GM19240 (cell line): Measurements from ENCODE around the gene SMPD3.
A peak's percentile ranks its signal among the peaks of the same experiment; 100 is the strongest.

Source experiments
- DNase-seq: peaks from one replicate; pipeline ENCODE4 v3.0.0; 2011; ENCODE audit warnings: low spot score; ENCODE audit not compliant: insufficient read length

The SMPD3 gene

GRCh38 chr16:68335175-68335574, 113.1 kb downstream of the SMPD3 start:
- no peak for DNase-seq

- no peak for DNase-seq
Observed at GRCh38 chr16:68332411-68333121, 115.7 kb downstream of the SMPD3 start.

DNA sequence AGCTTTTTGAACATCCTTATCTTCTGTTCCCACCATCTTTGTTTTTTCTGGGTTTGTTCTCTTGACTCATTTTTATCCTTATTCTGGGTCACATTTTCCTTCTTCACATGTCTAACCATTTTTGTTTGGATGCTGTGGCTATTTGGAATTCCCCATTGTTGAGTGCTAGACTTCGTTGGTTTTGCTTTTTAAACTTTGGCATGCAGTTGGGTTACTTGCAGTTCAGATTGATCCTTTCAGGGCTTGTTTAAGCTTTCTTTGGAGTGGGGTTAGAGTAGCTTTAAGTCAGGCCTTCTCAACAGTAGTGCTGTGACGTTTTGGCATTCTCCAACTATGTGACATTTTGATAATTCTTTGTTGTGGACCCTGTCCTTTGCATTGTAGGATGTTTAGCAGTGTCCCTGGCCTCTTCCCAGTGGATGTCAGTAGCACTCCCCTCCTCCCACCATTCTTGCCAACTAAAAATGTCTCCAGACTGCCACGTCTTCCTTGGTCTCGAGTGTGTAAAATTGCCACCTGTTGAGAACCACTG, 116.4 kb downstream of the SMPD3 start:
- no peak for DNase-seq

DNA sequence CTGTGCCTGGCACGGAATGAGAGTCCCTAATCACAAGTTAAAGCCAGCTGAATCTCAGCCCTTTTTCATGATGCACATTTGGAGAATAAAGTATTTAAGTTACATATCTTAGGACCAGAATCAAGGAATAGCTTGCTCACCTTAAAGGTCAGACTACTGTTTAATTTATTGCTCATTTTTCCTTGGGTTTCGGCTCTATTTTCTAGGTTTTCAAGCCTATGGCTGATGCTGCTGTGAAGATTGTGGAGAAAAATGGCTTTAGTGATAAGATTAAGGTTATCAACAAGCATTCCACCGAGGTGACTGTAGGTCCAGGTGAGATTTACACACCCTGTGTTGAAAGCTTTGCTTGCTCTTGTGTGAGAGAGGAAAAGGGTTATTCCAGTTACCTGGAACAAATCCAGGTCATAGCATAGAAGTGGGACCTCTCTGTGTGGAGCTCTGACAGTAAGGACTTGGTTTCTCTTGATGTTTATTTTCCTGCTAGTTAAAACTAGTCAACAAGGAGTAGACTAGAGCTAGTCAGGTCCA, 119.4 kb downstream of the SMPD3 start:
- no peak for DNase-seq

DNA sequence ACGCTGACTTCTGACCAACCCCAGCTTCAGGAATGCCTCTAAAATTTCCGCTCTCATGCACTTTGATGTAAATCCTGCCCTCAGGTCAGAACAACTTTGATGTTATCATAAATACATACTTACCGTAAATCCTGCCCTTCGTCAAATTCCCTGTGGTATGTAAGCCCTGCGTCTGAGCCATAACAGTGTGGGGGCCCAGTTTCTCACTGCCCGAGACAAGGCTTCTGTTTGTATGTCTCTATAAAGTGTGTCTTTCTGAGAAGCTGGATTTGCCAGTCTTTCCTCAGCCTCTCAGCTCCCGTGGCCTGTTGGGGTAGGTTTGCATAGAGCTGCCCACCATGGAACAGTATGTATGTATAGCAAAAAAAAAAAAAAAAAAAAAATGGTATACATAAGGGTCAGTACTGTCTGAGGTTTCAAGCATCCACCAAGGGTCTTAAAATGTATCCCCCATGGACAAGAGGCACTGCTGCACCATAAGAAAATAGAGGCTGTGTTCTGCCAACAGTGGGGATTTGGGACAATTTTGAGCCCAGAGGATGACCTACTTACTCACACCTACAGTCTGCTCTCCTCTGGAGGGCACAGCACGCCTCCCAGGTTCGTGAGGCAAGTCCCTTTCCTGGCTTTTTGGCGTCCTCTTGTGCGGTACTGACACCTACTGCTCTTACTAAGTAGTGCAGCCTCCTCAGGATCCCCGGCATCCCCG, 120.0 kb downstream of the SMPD3 start:
- peak; percentile 94 for DNase-seq

DNA sequence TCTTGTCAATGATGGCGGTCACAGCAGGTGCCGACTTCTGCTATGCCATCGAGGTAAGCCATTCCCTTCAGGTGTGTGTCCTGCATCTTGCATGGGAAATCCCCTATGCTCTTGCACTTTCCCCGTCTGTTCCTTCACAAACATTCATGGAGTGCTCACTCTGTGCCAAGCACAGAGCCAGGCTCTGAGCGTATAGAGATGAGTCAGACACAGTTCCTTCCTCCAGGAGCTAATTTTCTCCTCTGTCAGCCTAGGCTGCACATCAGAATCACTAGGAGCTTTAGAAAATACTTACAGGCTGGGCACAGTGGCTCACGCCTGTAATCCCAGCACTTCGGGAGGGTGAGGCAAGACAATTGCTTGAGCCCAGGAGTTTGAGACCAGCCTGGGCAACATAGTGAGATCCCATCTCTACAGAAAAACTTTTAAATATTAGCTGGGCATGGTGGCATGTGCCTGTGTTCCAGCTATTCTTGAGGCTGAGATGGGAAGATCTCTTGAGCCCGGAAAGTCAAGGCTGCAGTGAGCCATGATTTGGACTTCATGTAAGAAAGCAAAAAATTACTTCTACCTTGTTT, 123.4 kb downstream of the SMPD3 start:
- DNase-seq: no peak

DNA sequence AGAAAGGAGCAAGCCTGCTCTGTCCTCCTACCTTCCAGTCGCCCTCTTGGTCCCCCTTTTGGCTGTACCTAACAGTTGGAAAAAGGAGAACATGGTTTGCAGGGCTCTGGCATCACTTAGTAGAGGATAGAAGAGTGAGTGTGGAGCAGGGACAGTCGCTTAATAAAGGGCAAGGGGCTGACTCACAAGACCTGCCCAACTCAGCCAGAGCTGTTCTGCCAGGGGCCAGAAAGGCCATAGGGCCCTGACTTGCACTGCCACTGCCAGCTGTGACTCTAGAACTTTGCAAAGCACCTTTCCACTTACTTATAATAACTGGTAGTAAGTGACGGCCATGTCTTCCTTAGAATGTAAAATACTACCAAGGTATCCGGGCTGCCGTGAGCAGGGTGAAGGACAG, 124.0 kb downstream of the SMPD3 start:
- DNase-seq: no peak

DNA sequence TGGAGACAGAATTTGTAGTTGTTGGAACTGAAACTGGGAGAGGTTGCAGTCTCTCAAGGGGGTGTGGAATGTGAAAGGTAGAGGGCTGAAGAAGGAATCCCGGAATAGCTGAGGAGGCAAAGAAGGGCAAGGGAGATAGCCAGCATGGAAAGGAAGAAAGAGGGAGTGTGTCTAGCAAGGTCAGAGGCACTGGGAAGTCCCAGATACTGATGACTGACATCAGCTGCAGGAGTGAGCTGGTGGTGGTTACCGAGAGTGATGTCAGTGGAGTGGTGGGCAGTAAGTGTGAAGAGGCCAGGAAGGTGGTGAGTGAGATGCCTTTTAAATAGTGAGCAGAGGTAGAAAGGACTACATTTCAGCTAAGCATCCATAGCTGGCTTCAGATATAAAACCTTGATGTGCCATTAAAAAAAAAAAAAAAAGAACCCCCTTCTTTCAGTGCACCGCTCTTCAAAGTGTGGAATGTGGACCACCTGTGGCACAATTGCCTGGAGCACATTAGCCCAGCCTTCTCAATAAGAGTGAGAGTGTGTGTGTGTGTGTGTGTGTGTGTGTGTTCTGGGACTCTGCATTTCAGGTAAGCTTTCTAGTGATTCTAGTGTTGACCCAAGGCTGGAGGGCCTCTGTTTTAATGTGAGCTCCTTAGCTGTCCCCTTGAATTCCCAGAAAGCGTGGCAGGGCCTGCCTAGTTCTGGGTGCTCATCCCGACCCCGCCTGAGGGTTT, 129.0 kb downstream of the SMPD3 start:
- no peak for DNase-seq

GRCh38 chr16:68313116-68313515, 135.2 kb downstream of the SMPD3 start:
- DNase-seq: no peak

DNA sequence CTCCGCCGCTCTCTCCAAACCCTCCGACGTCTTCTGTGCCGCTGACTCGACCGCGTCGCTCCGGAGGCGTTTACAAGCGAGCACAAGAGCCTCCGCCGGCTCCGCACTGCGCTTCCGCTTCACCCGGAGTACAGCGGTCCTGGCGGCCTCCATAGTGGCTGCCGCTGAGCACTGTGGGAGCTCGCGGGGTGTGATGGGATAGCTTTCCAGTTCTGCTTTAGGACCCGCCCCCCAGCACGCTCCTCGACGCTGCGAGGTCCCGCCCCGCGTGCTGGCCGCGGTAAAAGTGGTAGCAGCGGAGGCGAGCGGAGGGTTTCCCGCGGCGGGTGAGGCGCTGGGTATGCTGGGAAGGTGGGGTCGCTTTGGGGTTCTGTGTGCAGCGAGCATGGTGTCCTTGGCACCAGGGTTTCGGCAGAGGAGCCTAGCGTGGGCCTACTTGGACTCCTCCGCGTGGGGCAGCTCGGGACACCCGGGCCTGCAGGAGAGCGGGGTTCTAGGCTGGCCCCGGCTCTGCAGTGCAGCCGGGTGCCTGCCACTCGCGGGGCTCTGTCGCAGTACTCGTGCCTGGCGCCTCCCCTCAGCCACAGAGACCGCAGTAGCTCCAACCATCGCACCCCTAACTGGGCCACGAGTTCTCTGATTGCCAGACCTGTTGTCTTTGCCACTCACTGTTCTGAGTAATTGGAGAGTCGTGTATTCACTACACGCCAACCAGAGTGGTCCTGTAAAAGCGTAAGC, 137.4 kb downstream of the SMPD3 start, which contains the start of the genes PRMT7 and SLC7A6OS:
Gene PRMT7 (plus strand): TSS at position 246 of the 738 bp plus-strand sequence. CDS start 4,961 bp downstream, outside the sequence.
Gene SLC7A6OS (minus strand): TSS at position 173 of the 738 bp plus-strand sequence. CDS start 20 bp downstream, at position 153.
- peak; percentile 97 for DNase-seq

GRCh38 chr16:68310437-68310773, 137.9 kb downstream of the SMPD3 start:
- no peak for DNase-seq

DNA sequence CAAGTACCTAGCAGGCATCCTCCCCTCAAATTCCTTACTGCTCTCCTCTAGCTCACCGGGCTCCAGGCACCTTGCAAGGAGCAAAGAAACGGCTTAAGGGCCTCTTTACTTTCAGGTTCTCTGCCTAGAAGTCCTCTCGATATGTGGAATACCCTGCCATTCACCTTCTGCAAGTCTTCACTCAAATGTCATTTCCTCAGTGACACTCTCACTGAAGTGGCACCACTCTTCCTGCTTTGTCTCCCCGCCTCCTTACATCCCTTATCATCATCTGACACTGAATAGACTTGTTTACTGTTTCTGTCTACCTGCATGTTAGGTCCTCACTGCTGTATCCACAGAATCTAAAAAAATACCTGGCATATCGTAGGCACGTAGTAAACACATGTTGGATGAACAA, 138.5 kb downstream of the SMPD3 start:
- no peak for DNase-seq
